HepG2 (cell line): ENCODE results near the gene KXD1.
"Not testable (repeated sequence)": the region's sequence is repeated elsewhere in the genome, so short reads cannot be mapped to it uniquely, and the experiment has no call there.

ENCODE experiments used
- CTCF ChIP-seq: sonication (generic); formaldehyde crosslinking; IDR thresholded peaks from 2 replicates; pipeline ENCODE4 v1.5.0; 2020; ENCODE audit warnings: mild to moderate bottlenecking, missing genetic modification reagents, moderate library complexity
- FOXA1 ChIP-seq, 2 experiments: fragments of 450-650 bp in 1 of 2; sonication (generic) in 1 of 2; formaldehyde crosslinking in 1 of 2; IDR thresholded peaks; 2 replicates each; pipeline versions ENCODE4 v1.4.0 to v1.6.1; 2016 to 2020; ENCODE audit warnings: missing genetic modification reagents in 1 of 2
- HOXA3 ChIP-seq: sonication (generic); formaldehyde crosslinking; IDR thresholded peaks from 2 replicates; pipeline ENCODE4 v1.5.0; 2020; ENCODE audit warnings: missing genetic modification reagents
- PRDM15 ChIP-seq: sonication (generic); formaldehyde crosslinking; IDR thresholded peaks from 2 replicates; pipeline ENCODE4 v1.4.0; 2020; ENCODE audit warnings: missing genetic modification reagents
- SKIL ChIP-seq: sonication (generic); formaldehyde crosslinking; IDR thresholded peaks from 2 replicates; pipeline ENCODE4 v1.8.0; 2022; ENCODE audit warnings: missing genetic modification reagents, mild to moderate bottlenecking, moderate library complexity, borderline replicate concordance

GRCh38 chr19:18592732-18593131 is 35.1 kb downstream of the KXD1 start:
- TF ChIP-seq HOXA3 (CRISPR knock-in tag); SKIL (CRISPR knock-in tag); PRDM15 (CRISPR knock-in tag); FOXA1 (IDR thresholded peaks at IDR 0.05); FOXA1 (CRISPR knock-in tag; IDR thresholded peaks at IDR 0.05); CTCF (CRISPR knock-in tag): not testable (repeated sequence)
